ENCODE measurements around the gene LRMDA.

The LRMDA gene

GRCh38 chr10:76318211-76318610, 886.8 kb downstream of the LRMDA start:
- no peak for TF ChIP-seq CTCF (IDR thresholded peaks at IDR 0.05)

- no peak for TF ChIP-seq CTCF (IDR thresholded peaks at IDR 0.05)
Observed at GRCh38 chr10:76319661-76320060, 888.2 kb downstream of the LRMDA start.

DNA sequence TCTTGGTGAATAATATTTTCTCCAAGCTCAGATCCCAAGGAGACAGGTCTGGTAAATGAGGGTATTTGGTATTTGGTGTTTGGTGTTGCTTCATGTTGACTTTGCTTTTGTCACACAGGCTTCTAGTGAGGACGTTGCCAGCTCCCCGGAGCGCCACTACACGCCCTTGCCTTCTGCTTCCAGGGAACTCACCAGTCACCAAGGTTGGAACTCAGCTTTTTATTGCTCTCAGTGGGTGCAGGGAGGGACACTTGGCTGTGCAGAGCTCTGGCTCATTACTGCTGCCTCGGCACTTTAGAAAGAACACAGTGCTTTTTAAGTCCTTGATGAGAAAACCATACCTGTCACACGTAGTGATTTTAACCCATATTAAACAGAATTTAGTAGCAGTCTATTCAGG, 892.9 kb downstream of the LRMDA start:
- no peak for TF ChIP-seq CTCF (IDR thresholded peaks at IDR 0.05)

GRCh38 chr10:76327441-76327840, 896.0 kb downstream of the LRMDA start:
- TF ChIP-seq CTCF (IDR thresholded peaks at IDR 0.05): no peak

DNA sequence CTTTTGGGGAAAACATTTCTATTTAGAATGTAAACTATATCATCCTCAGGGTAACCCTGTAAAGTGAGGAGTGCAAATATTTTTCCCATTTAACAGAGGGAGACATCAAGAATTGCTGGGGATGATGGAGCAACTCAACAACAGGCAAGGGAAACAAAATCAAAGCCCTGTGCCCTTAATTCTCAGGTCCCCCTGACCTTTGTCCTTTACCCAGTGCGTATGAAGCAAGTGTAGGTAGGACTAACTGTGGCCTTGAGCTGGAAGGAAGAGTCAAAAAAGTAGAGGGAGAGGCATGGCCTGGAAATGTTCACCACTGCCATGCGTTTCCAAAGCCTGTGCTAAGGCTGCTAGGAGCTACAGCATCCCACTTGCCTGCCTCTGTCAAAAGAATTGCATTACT, 896.9 kb downstream of the LRMDA start:
- TF ChIP-seq CTCF (IDR thresholded peaks at IDR 0.05): no peak

DNA sequence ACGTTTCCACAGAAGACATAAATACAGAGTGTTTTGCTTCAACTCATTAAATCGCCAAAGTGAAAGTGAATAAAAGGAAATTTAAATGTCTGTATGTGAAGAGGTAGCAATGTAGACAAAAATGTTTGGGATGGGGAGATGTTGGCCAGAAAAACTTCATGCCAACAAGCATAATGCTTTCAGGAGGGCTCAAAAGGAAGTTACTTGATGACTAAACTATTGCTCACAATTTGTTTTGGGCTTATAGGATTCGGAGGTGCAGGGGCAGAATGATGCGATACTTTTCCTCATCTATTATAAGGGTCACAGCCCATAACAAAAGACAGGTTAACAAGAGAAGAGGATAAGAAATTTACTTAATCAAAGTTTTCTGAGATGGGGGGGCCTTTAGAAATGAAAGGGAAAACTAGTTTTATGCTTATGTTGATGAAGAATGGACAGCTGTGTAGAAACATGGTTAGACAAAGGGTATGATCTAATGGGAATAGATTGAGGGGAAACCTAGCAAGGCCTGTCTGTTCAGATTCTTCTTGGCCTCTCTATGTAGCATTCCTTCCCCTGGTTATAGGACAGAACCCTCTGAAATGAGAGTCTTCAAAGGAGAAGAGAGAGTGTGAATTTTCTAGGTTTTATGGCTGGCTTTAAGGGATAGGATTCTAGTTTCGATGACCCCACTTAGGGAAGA, 898.6 kb downstream of the LRMDA start:
- no peak for TF ChIP-seq CTCF (IDR thresholded peaks at IDR 0.05)

DNA sequence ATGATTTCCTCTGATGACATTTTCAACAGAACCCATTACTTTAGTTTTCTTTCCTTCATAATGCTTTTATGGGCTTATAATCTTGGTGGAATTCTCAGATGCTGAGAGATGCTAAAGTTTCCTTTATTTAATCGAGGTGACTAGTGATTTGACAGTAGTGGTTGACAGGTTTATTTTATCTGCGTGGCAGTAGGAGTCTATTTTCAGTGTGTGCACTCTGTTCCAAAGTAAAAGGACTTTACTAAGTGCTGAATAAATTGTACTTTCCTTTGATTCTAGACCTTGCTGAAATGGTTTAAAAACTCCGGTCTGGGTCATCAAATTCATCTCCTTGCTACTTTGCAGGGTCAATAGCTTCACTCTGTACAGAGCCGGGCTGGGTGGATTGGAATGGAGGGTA, 900.3 kb downstream of the LRMDA start:
- no peak for TF ChIP-seq CTCF (IDR thresholded peaks at IDR 0.05)

DNA sequence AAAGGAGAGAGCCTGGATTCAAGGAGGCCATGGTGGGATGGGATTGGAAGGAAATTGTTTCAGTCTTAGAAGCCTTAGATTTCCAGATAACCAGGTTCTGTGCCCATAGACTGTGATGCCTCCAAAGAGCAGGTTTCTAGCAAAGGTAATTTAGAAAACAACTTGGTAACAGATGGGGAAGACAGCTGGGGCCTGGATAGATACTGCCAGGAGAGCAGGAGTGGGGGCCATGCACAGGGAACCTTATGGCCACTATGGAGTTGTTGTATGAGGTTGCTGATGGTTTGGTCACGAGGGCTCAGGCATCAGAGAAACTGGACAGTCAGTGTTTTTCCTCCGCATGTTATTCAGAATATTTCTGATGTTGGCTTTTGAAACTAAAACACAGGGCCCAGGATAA, 901.9 kb downstream of the LRMDA start:
- no peak for TF ChIP-seq CTCF (IDR thresholded peaks at IDR 0.05)
